GM12878 (cell line): ENCODE data around the gene LDLRAP1. TPM values are rescaled to one million over a fixed set of nuclear protein-coding genes. Genes with fewer than 3 reads are reported as not detected.

Source experiments
- ATAC-seq: fragments of 200-7000 bp; cut with Tn5 transposase; 3 replicates; pipeline ENCODE4 v1.9.1; 2020; ENCODE audit warnings: mild to moderate bottlenecking, moderate library complexity
- BruUV-seq: library from RNA; stranded (reverse); fragments of 400-500 nt; replicated peaks from 2 replicates; lab custom pipeline; 2021; lab: Mats Ljungman, UMichigan
- CTCF ChIA-PET: fragments of 300-600 bp; sonication (Branson Sonifier 250); formaldehyde crosslinking; extraction: SDS; loops from one replicate; lab custom pipeline; 2021; ENCODE audit warnings: inconsistent platforms; lab: Yijun Ruan, JAX
- POLR2A ChIA-PET: fragments of 350-600 bp; formaldehyde crosslinking; extraction: SDS; loops from one replicate; lab custom pipeline; 2021; ENCODE audit warnings: inconsistent platforms; lab: Charles Lee
- RAD21 ChIA-PET: fragments of 300-600 bp; sonication (Branson Sonifier 250); formaldehyde crosslinking; loops from one replicate; lab custom pipeline; 2023; ENCODE audit warnings: antibody characterized with exemption; ENCODE audit not compliant: unreplicated experiment; lab: Charles Lee
- SMC1A ChIA-PET: fragments of 300-600 bp; sonication (Branson Sonifier 250); formaldehyde crosslinking; loops from one replicate; lab custom pipeline; 2023; ENCODE audit not compliant: unreplicated experiment, uncharacterized antibody; lab: Charles Lee
- DNase-seq: peaks from one replicate; pipeline ENCODE4 v3.0.0-alpha.2; 2011; ENCODE audit warnings: low read depth, low spot score
- FAIRE-seq: peaks from 3 replicates; lab custom pipeline; 2011; peaks lifted over from hg19 to GRCh38; lab: Jason Lieb, UNC
- H2AFZ ChIP-seq: 2 replicates; pipeline ENCODE4 v1.6.0; 2011; ENCODE audit warnings: low read depth, low read length, control low read depth; ENCODE audit not compliant: control insufficient read depth
- H3K27ac ChIP-seq: 2 replicates; pipeline ENCODE4 v1.5.1; 2011; ENCODE audit warnings: control low read depth; ENCODE audit not compliant: control insufficient read depth, insufficient read depth
- H3K27me3 ChIP-seq, 2 experiments: replicated peaks in 1 of 2; 2 replicates each; pipeline versions ENCODE4 v1.6.0 to v1.6.1; 2011; ENCODE audit warnings: low read length in 1 of 2; ENCODE audit not compliant: control insufficient read depth in 2 of 2, insufficient read depth in 2 of 2
- H3K36me3 ChIP-seq, 2 experiments: 2 replicates each; pipeline ENCODE4 v1.5.1; 2011; ENCODE audit warnings: low read length in 1 of 2; ENCODE audit not compliant: control insufficient read depth in 2 of 2, insufficient read depth in 2 of 2
- H3K4me1 ChIP-seq: 2 replicates; pipeline ENCODE4 v1.6.1; 2011; ENCODE audit warnings: mild to moderate bottlenecking, low read length, moderate library complexity, mixed read lengths; ENCODE audit not compliant: control insufficient read depth, insufficient read depth
- H3K4me2 ChIP-seq: 2 replicates; pipeline ENCODE4 v1.6.0; 2011; ENCODE audit warnings: control low read depth; ENCODE audit not compliant: control insufficient read depth, insufficient read depth
- H3K4me3 ChIP-seq: fragments of 200-600 bp; sonication (generic); 2 replicates; pipeline ENCODE4 v1.5.1; 2016
- H3K79me2 ChIP-seq: 2 replicates; pipeline ENCODE4 v1.6.0; 2011; ENCODE audit warnings: low read length; ENCODE audit not compliant: control insufficient read depth, insufficient read depth
- H3K9ac ChIP-seq: 2 replicates; pipeline ENCODE4 v1.8.0; 2011; ENCODE audit warnings: low read length, control low read depth, mixed read lengths; ENCODE audit not compliant: control insufficient read depth, insufficient read depth
- H3K9me3 ChIP-seq: replicated peaks from 3 replicates; pipeline ENCODE4 v1.5.1; 2011; ENCODE audit warnings: mild to moderate bottlenecking, low read length; ENCODE audit not compliant: control insufficient read depth, insufficient read depth
- H4K20me1 ChIP-seq: 2 replicates; pipeline ENCODE4 v1.6.0; 2011; ENCODE audit not compliant: control insufficient read depth, insufficient read depth
- CBX5 ChIP-seq: sonication (generic); IDR thresholded peaks from 2 replicates; pipeline ENCODE4 v1.6.1; 2016; ENCODE audit warnings: low read depth, moderate library complexity, mild to moderate bottlenecking, inconsistent platforms
- DPF2 ChIP-seq: fragments of 450-650 bp; IDR thresholded peaks from 2 replicates; pipeline ENCODE4 v1.6.1; 2017; ENCODE audit warnings: mild to moderate bottlenecking
- EGR1 ChIP-seq, 2 experiments: IDR thresholded peaks; 1 replicate in 1 of 2; 2 replicates in 1 of 2; pipeline ENCODE4 v1.6.1; 2011 to 2012; ENCODE audit warnings: low read depth in 2 of 2, low read length in 2 of 2, borderline replicate concordance in 1 of 2, mild to moderate bottlenecking in 1 of 2, moderate library complexity in 1 of 2
- KAT2A ChIP-seq: conservative IDR thresholded peaks from 2 replicates; pipeline ENCODE4 v1.6.1; 2011; ENCODE audit warnings: low read depth, low read length; ENCODE audit not compliant: control insufficient read depth
- LARP7 ChIP-seq: fragments of 450-650 bp; IDR thresholded peaks from 2 replicates; pipeline ENCODE4 v1.6.1; 2017; ENCODE audit warnings: mild to moderate bottlenecking
- MTA2 ChIP-seq: fragments of 450-650 bp; IDR thresholded peaks from 2 replicates; pipeline ENCODE4 v1.6.1; 2016; ENCODE audit warnings: low read depth, mild to moderate bottlenecking, moderate library complexity
- MYB ChIP-seq: fragments of 150-350 bp; IDR thresholded peaks from 2 replicates; pipeline ENCODE4 v1.6.1; 2014; ENCODE audit warnings: mild to moderate bottlenecking, low read depth, low read length, borderline replicate concordance
- PAX8 ChIP-seq: fragments of 450-650 bp; IDR thresholded peaks from 2 replicates; pipeline ENCODE4 v1.6.1; 2017; ENCODE audit warnings: mild to moderate bottlenecking, moderate library complexity
- RBBP5 ChIP-seq: fragments of 200-600 bp; sonication (generic); conservative IDR thresholded peaks from 2 replicates; pipeline ENCODE4 v1.6.1; 2016
- SP1 ChIP-seq: IDR thresholded peaks from one replicate; pipeline ENCODE4 v1.6.1; 2011; ENCODE audit warnings: low read depth, low read length
- SREBF2 ChIP-seq: IDR thresholded peaks from 2 replicates; pipeline ENCODE4 v1.6.1; 2012; ENCODE audit warnings: mild to moderate bottlenecking, low read length
- ZBED1 ChIP-seq: IDR thresholded peaks from 2 replicates; pipeline ENCODE4 v1.6.1; 2016; ENCODE audit warnings: borderline replicate concordance
- WGBS: methylation state at CpG from one replicate; pipeline ENCODE4 v1.1.6; 2016; ENCODE audit warnings: low lambda C conversion rate; ENCODE audit not compliant: insufficient replicate concordance, insufficient coverage; ENCODE audit errors: missing lambda C conversion rate; 5-methylcytosine and 5-hydroxymethylcytosine counted together
- in situ Hi-C: fragments of 300-500 bp; cut with MboI; formaldehyde crosslinking; loops from 9 replicates; pipeline ENCODE4 v1.14.3; 2018; ENCODE audit warnings: mixed read lengths
- intact Hi-C: fragments of 100-400 bp; cut with micrococcal nuclease; formaldehyde crosslinking; loops from one replicate; pipeline ENCODE4 v1.14.2; 2022; ENCODE audit not compliant: unreplicated experiment
- polyA plus RNA-seq, 11 experiments: library from polyadenylated mRNA; depleted of rRNA in 4 of 11; unstranded in 6 of 11; stranded (reverse) in 5 of 11; fragments of >200 nt; fragmentation: Nextera tagmentation in 4 of 11; fragmentation: Illumina TruSeq in 1 of 11; extraction: Ambion mirVana in 4 of 11; extraction: Trizol in 1 of 11; gene quantifications; 1 replicate in 1 of 11; 2 replicates in 10 of 11; pipeline versions ENCODE4 v1.2.1 to v1.2.3, GENCODE V29; 2011 to 2016; ENCODE audit warnings: inconsistent platforms in 2 of 11, missing spikeins in 2 of 11, low read depth in 1 of 11
- total RNA-seq, 4 experiments: library from RNA; depleted of rRNA in 3 of 4; stranded (reverse); fragments of >200 nt in 3 of 4; fragmentation: Illumina TruSeq in 1 of 4; extraction: Trizol in 1 of 4; gene quantifications; 2 replicates each; pipeline versions ENCODE4 v1.2.1 to v1.2.3, GENCODE V29; 2013 to 2021
- TF ChIP-seq, protein P1 (sequence below): IDR thresholded peaks from 2 replicates; pipeline ENCODE4 v1.6.1; 2012; ENCODE audit warnings: low read length, inconsistent platforms

Gene LDLRAP1
- total and polyA plus RNA-seq, 10 of the 15 experiments (the other 5 are each of a cell fraction or from before 2014, with no cell fraction given), result 0.43 to 37.6 (median 22.0) TPM

DNA sequence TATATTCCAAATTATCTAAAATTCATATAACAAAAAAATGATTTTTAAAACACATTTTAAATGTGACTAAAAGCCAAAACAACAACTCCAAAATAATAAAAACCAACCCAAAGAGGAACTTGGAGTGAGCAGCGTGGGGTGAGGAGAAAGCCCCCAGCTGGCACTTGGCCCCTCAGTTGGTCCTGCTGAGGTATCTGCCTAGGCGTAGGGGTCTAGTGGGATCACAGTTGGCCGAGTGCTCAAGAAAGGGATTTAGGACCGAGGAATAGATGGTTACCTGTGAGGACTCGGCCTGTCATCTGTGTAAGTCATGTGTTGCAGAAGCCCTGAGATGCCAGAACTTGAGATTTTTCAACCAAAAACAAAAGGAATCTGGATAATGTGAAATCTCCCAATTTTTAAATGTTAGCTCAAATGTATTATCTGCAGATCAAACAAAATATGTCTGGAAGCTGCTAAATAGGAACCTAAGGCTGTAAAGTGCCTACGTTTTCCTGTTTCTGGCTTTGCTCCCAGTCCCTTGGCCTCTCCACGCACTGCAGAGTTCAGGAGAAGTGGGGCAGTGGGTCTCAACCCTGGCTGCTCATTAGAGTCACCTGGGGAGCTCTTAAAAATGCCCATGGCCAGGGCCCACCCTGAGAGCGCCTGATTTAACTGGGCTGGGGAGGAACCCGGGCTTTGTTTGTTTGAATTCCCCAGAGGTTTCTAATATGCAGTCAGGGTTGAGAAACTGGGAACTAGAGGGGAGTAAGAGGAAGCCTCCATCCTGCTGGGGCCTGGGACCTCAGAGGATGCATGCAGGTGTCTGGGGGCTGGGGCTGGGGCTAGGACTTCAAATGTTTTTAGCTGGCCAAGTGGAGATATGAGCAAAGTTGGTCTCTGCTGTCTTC is 38.5 kb upstream of the LDLRAP1 start:
- DNase-seq (no peak), FAIRE-seq (no peak), ATAC-seq (no peak)
- ChIA-PET POLR2A (no interaction called here), SMC1A (interaction anchor here (1.2 to 4.9 kb wide), 7 partner anchors 15 to 305 kb away, joined by 3 to 24 read pairs (median 5); no protein-coding TSS in a partner anchor), RAD21 (interaction anchor here (0.6 to 1.2 kb wide), 4 partner anchors 103 to 903 kb away, joined by 3 to 4 read pairs (median 4); no protein-coding TSS in a partner anchor), CTCF (interaction anchor here (0.9 to 6.4 kb wide), 10 partner anchors 14 to 307 kb away, joined by 3 to 61 read pairs (median 6); no protein-coding TSS in a partner anchor)
- H4K20me1 ChIP-seq, result no peaks in the 10 kb centered on the region
- no peak overlapping the region for H3K27ac ChIP-seq
- TF ChIP-seq DPF2 (no peak), LARP7 (no peak), PAX8 (no peak), KAT2A (no peak), SP1 (no peak), EGR1 (IDR thresholded peaks at IDR 0.05; ENCODE audit: borderline replicate concordance in 1 of 2, low read depth in 2 of 2, low read length in 2 of 2) (no peak), ZBED1 (no peak), RBBP5 (no peak), SREBF2 (no peak), MTA2 (no peak), MYB (no peak), CBX5 (no peak)
- TF ChIP-seq, protein P1, sequence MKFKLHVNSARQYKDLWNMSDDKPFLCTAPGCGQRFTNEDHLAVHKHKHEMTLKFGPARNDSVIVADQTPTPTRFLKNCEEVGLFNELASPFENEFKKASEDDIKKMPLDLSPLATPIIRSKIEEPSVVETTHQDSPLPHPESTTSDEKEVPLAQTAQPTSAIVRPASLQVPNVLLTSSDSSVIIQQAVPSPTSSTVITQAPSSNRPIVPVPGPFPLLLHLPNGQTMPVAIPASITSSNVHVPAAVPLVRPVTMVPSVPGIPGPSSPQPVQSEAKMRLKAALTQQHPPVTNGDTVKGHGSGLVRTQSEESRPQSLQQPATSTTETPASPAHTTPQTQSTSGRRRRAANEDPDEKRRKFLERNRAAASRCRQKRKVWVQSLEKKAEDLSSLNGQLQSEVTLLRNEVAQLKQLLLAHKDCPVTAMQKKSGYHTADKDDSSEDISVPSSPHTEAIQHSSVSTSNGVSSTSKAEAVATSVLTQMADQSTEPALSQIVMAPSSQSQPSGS, result no peak
- intact Hi-C loops, result loop anchor here (5.0 kb wide), 1 partner anchor 292 kb away; no protein-coding TSS in a partner anchor
- no peak overlapping the region for H3K4me3 ChIP-seq
- BruUV-seq, result no TSS peak
- H3K79me2 ChIP-seq, result no peaks in the 10 kb centered on the region
- H3K4me1 ChIP-seq, result no peaks in the 10 kb centered on the region
- in situ Hi-C loops, result no loop called here
- no peaks in the 10 kb centered on the region for H3K27me3 ChIP-seq
- H2AFZ ChIP-seq, result no peak overlapping the region
- no peak overlapping the region for H3K4me2 ChIP-seq
- WGBS, result 40% methylated on average over 9 of the region's 9 CpGs
- no peaks in the 10 kb centered on the region for H3K9me3 ChIP-seq
- H3K9ac ChIP-seq, result no peak overlapping the region
- H3K36me3 ChIP-seq, result peaks cover 2 to 4% of the 10 kb centered on the region in 2 experiments; a peak in 3 of 4 replicates
